Measurements from ENCODE around the gene DDTL. TPM values are rescaled to one million over a fixed set of nuclear protein-coding genes. Genes with fewer than 3 reads are reported as not detected.

The DDTL gene
- total and polyA plus RNA-seq, 2 donors (not counting 1 experiment from before 2014, with no cell fraction given), result 4.1 TPM; not detected in 1

- Histone ChIP-seq H4K20me1 (ENCODE audit: control insufficient read depth, insufficient read depth, low read length, poor library complexity, severe bottlenecking) (no peaks in the 10 kb centered on the region), H3K27me3 (replicated peaks in 1 of 4; ENCODE audit: control extremely low read depth in 1 of 4, control insufficient read depth in 3 of 4, insufficient read depth in 4 of 4, low read length in 3 of 4) (peaks cover 0 to 9% (median 2%) of the 10 kb centered on the region in 4 experiments), H3K4me3 (ENCODE audit: control extremely low read depth in 1 of 5, extremely low read depth in 1 of 5, insufficient read depth in 1 of 5, low read depth in 2 of 5, low read length in 4 of 5) (no peak overlapping the region), H3K27ac (ENCODE audit: low read length in 2 of 2) (no peak overlapping the region), H3K4me1 (ENCODE audit: control insufficient read depth in 2 of 2, insufficient read depth in 2 of 2, low read length in 2 of 2) (no peaks in the 10 kb centered on the region), H3K79me2 (ENCODE audit: control insufficient read depth, insufficient read depth, low read length) (no peaks in the 10 kb centered on the region), H3K4me2 (replicated peaks; ENCODE audit: low read depth, low read length, poor library complexity, severe bottlenecking) (no peak overlapping the region), H2AFZ (ENCODE audit: insufficient read depth, low read depth, low read length, poor library complexity, severe bottlenecking) (no peak overlapping the region), H3K9me3 (ENCODE audit: control extremely low read depth in 1 of 3, control insufficient read depth in 2 of 3, insufficient read depth in 1 of 3, low read length in 2 of 3) (no peaks in the 10 kb centered on the region), H3K36me3 (replicated peaks in 1 of 2; ENCODE audit: control extremely low read depth in 1 of 2, control insufficient read depth in 1 of 2, extremely low read depth in 1 of 2, insufficient read depth in 2 of 2, low read length in 1 of 2) (no peaks in the 10 kb centered on the region), H3K9ac (ENCODE audit: low read length) (no peak overlapping the region)
- no peak overlapping the region for H3K4me3 Mint-ChIP-seq
- POLR2A ChIA-PET, result no interaction called here
- no peaks in the 10 kb centered on the region for H3K9me3 Mint-ChIP-seq (ENCODE audit: insufficient read depth)
- no peak for DNase-seq
- CTCF ChIA-PET, result no interaction called here
- peaks cover 5% of the 10 kb centered on the region for H3K27me3 Mint-ChIP-seq
- TF ChIP-seq EZH2 (IDR thresholded peaks at IDR 0.05; ENCODE audit: borderline replicate concordance, insufficient read depth, low read depth, low read length, poor library complexity, severe bottlenecking) (no peak), CTCF (IDR thresholded peaks at IDR 0.05) (no peak)
- 90% methylated on average over 9 of the region's 9 CpGs for WGBS (ENCODE audit: insufficient coverage)
- peaks cover 2% of the 10 kb centered on the region for H3K4me1 Mint-ChIP-seq
- ATAC-seq (ENCODE audit: low read depth), result no peak
- H3K27ac Mint-ChIP-seq, result no peak overlapping the region
- intact Hi-C loops (cut with micrococcal nuclease), result no loop called here
Measured at GRCh38 chr22:24001314-24001713, 34.6 kb downstream of the DDTL start.

- Mint-ChIP-seq H3K9me3 (ENCODE audit: insufficient read depth) (no peaks in the 10 kb centered on the region), H3K4me1 (no peaks in the 10 kb centered on the region), H3K4me3 (no peak overlapping the region), H3K27me3 (peaks cover 5% of the 10 kb centered on the region), H3K27ac (no peak overlapping the region)
- Histone ChIP-seq H3K9me3 (ENCODE audit: control extremely low read depth in 1 of 3, control insufficient read depth in 2 of 3, insufficient read depth in 1 of 3, low read length in 2 of 3) (peaks cover 0 to 3% (median 0%) of the 10 kb centered on the region in 3 donors), H3K79me2 (ENCODE audit: control insufficient read depth, insufficient read depth, low read length) (no peaks in the 10 kb centered on the region), H3K4me1 (ENCODE audit: control insufficient read depth in 2 of 2, insufficient read depth in 2 of 2, low read length in 2 of 2) (no peaks in the 10 kb centered on the region), H3K9ac (ENCODE audit: low read length) (no peak overlapping the region), H3K4me3 (ENCODE audit: control extremely low read depth in 1 of 5, extremely low read depth in 1 of 5, insufficient read depth in 1 of 5, low read depth in 2 of 5, low read length in 4 of 5) (no peak overlapping the region), H4K20me1 (ENCODE audit: control insufficient read depth, insufficient read depth, low read length, poor library complexity, severe bottlenecking) (no peaks in the 10 kb centered on the region), H3K36me3 (replicated peaks in 1 of 2; ENCODE audit: control extremely low read depth in 1 of 2, control insufficient read depth in 1 of 2, extremely low read depth in 1 of 2, insufficient read depth in 2 of 2, low read length in 1 of 2) (no peaks in the 10 kb centered on the region), H2AFZ (ENCODE audit: insufficient read depth, low read depth, low read length, poor library complexity, severe bottlenecking) (no peak overlapping the region), H3K4me2 (replicated peaks; ENCODE audit: low read depth, low read length, poor library complexity, severe bottlenecking) (no peak overlapping the region), H3K27me3 (replicated peaks in 1 of 4; ENCODE audit: control extremely low read depth in 1 of 4, control insufficient read depth in 3 of 4, insufficient read depth in 4 of 4, low read length in 3 of 4) (peaks cover 0 to 9% (median 2%) of the 10 kb centered on the region in 4 experiments), H3K27ac (ENCODE audit: low read length in 2 of 2) (no peak overlapping the region)
- intact Hi-C loops (cut with micrococcal nuclease), result no loop called here
- ChIA-PET CTCF (no interaction called here), POLR2A (no interaction called here)
- no peak for DNase-seq
- ATAC-seq (ENCODE audit: low read depth), result no peak
- TF ChIP-seq EZH2 (IDR thresholded peaks at IDR 0.05; ENCODE audit: borderline replicate concordance, insufficient read depth, low read depth, low read length, poor library complexity, severe bottlenecking) (no peak), CTCF (IDR thresholded peaks at IDR 0.05) (no peak)
- 97% methylated on average over 5 of the region's 10 CpGs for WGBS (ENCODE audit: insufficient coverage)
Measured at GRCh38 chr22:24002272-24002671, 35.6 kb downstream of the DDTL start.
